A673 (cell line): ENCODE measurements around the gene ARTN. TPM values are rescaled to one million over a fixed set of nuclear protein-coding genes. Genes with fewer than 3 reads are reported as not detected.

Experiments used
- BruUV-seq: library from RNA; stranded (reverse); fragments of 400-500 nt; replicated peaks from 2 replicates; lab custom pipeline; 2021; lab: Mats Ljungman, UMichigan
- CTCF ChIA-PET: fragments of 300-600 bp; sonication (Branson Sonifier 250); formaldehyde crosslinking; loops from one replicate; lab custom pipeline; 2022; ENCODE audit warnings: antibody characterized with exemption; lab: Charles Lee
- POLR2A ChIA-PET: fragments of 300-600 bp; sonication (Branson Sonifier 250); formaldehyde crosslinking; loops from one replicate; lab custom pipeline; 2022; ENCODE audit warnings: antibody characterized with exemption; ENCODE audit not compliant: low non-redundant PET; lab: Charles Lee
- DNase-seq: peaks from one replicate; pipeline ENCODE4 v3.0.0-alpha.2; 2015; ENCODE audit warnings: low spot score
- H3K27ac ChIP-seq: fragments of 200-600 bp; sonication (generic); 2 replicates; pipeline ENCODE4 v1.5.1; 2016; ENCODE audit warnings: mixed run types, low read depth, mild to moderate bottlenecking, mixed read lengths, antibody characterized with exemption, low read length; ENCODE audit not compliant: poor library complexity, severe bottlenecking
- H3K27me3 ChIP-seq: fragments of 200-600 bp; sonication (generic); replicated peaks from 2 replicates; pipeline ENCODE4 v1.6.1; 2017; ENCODE audit warnings: mixed run types, low read depth, mild to moderate bottlenecking, mixed read lengths, antibody characterized with exemption, low read length; ENCODE audit not compliant: insufficient read depth, poor library complexity
- H3K36me3 ChIP-seq: fragments of 200-600 bp; sonication (generic); 2 replicates; pipeline ENCODE4 v1.6.1; 2016; ENCODE audit warnings: mixed run types, mild to moderate bottlenecking, mixed read lengths, antibody characterized with exemption, low read length; ENCODE audit not compliant: insufficient read depth, poor library complexity, severe bottlenecking
- H3K4me1 ChIP-seq: fragments of 200-600 bp; sonication (generic); 2 replicates; pipeline ENCODE4 v1.6.1; 2017; ENCODE audit warnings: mixed run types, mild to moderate bottlenecking, mixed read lengths, antibody characterized with exemption, low read length; ENCODE audit not compliant: insufficient read depth, poor library complexity, severe bottlenecking
- H3K4me3 ChIP-seq: fragments of 200-600 bp; sonication (generic); 2 replicates; pipeline ENCODE4 v1.5.1; 2016; ENCODE audit warnings: low read depth, mixed run types, mild to moderate bottlenecking, mixed read lengths, low read length; ENCODE audit not compliant: poor library complexity, severe bottlenecking
- H3K9me3 ChIP-seq: fragments of 200-600 bp; sonication (generic); 2 replicates; pipeline ENCODE4 v1.6.1; 2016; ENCODE audit warnings: mixed run types, low read depth, mild to moderate bottlenecking, mixed read lengths, antibody characterized with exemption, low read length; ENCODE audit not compliant: poor library complexity, severe bottlenecking
- CTCF ChIP-seq: fragments of 300-800, 200-600 bp; sonication (generic); conservative IDR thresholded peaks from 2 replicates; pipeline ENCODE4 v1.5.1; 2017; ENCODE audit warnings: low read depth, mild to moderate bottlenecking, antibody characterized with exemption, low read length, moderate library complexity, mixed read lengths
- EZH2 ChIP-seq: fragments of 200-600 bp; sonication (generic); IDR thresholded peaks from 2 replicates; pipeline ENCODE4 v1.6.1; 2017; ENCODE audit warnings: borderline replicate concordance, low read depth, mild to moderate bottlenecking, mixed read lengths, antibody characterized with exemption, low read length; ENCODE audit not compliant: poor library complexity, severe bottlenecking
- intact Hi-C: fragments of 100-400 bp; cut with micrococcal nuclease; formaldehyde crosslinking; loops from one replicate; pipeline ENCODE4 v1.10.0; 2022; ENCODE audit not compliant: unreplicated experiment
- total RNA-seq: library from RNA; stranded (reverse); gene quantifications from 2 replicates; pipeline ENCODE4 v1.2.3, GENCODE V29; 2021

ARTN gene
- total RNA-seq, 1 experiment from 2014 or later = 28.1 TPM

GRCh38 chr1:43947061-43947873, 13.7 kb downstream of the ARTN start:
- CTCF ChIA-PET = interaction anchor here (0.5 to 1.4 kb wide), 4 partner anchors 181 to 1026 kb away, joined by 3 to 10 read pairs (median 6); no protein-coding TSS in a partner anchor
- DNase-seq = no peak
- Histone ChIP-seq H3K4me1 (peaks cover 19% of the 10 kb centered on the region), H3K4me3 (peak overlapping the region; percentile 92), H3K9me3 (no peaks in the 10 kb centered on the region), H3K36me3 (no peaks in the 10 kb centered on the region), H3K27ac (peak overlapping the region; percentile 99), H3K27me3 (no peaks in the 10 kb centered on the region)
- TSS peak; percentile 22 for BruUV-seq
- POLR2A ChIA-PET = no interaction called here
- intact Hi-C loops = no loop called here
- TF ChIP-seq EZH2 (no peak), CTCF (no peak)

- ChIA-PET CTCF (interaction anchor here (1.4 kb wide), 1 partner anchor 185 kb away, joined by 10 read pairs; no protein-coding TSS in a partner anchor), POLR2A (no interaction called here)
- H3K27me3 ChIP-seq = no peaks in the 10 kb centered on the region
- peak overlapping the region; percentile 92 for H3K4me3 ChIP-seq
- H3K36me3 ChIP-seq = no peaks in the 10 kb centered on the region
- H3K4me1 ChIP-seq = peaks cover 19% of the 10 kb centered on the region
- intact Hi-C loops = no loop called here
- no peaks in the 10 kb centered on the region for H3K9me3 ChIP-seq
- no peak for DNase-seq
- peak overlapping the region; percentile 99 for H3K27ac ChIP-seq
- BruUV-seq = no TSS peak
- TF ChIP-seq EZH2 (no peak), CTCF (no peak)
Measured at GRCh38 chr1:43947874-43948437, 14.4 kb downstream of the ARTN start.

- intact Hi-C loops = no loop called here
- Histone ChIP-seq H3K4me3 (no peak overlapping the region), H3K27me3 (no peaks in the 10 kb centered on the region), H3K9me3 (no peaks in the 10 kb centered on the region), H3K27ac (no peak overlapping the region), H3K36me3 (no peaks in the 10 kb centered on the region), H3K4me1 (peaks cover 19% of the 10 kb centered on the region)
- CTCF ChIA-PET = interaction anchor here (0.9 kb wide), 1 partner anchor 15 kb away, joined by 4 read pairs; no protein-coding TSS in a partner anchor
- no TSS peak for BruUV-seq
- POLR2A ChIA-PET = no interaction called here
- DNase-seq = no peak
- TF ChIP-seq CTCF (no peak), EZH2 (no peak)
Measured at GRCh38 chr1:43949678-43950077, 16.1 kb downstream of the ARTN start.
